ENCODE measurements around the gene NR1D1. TPM values are rescaled to one million over a fixed set of nuclear protein-coding genes. Genes with fewer than 3 reads are reported as not detected.
A peak's percentile ranks its signal among the peaks of the same experiment; 100 is the strongest.

Gene NR1D1
- total RNA-seq, 4 donors from 2014 or later: 6.1 to 24.2 (median 14.5) TPM

DNA sequence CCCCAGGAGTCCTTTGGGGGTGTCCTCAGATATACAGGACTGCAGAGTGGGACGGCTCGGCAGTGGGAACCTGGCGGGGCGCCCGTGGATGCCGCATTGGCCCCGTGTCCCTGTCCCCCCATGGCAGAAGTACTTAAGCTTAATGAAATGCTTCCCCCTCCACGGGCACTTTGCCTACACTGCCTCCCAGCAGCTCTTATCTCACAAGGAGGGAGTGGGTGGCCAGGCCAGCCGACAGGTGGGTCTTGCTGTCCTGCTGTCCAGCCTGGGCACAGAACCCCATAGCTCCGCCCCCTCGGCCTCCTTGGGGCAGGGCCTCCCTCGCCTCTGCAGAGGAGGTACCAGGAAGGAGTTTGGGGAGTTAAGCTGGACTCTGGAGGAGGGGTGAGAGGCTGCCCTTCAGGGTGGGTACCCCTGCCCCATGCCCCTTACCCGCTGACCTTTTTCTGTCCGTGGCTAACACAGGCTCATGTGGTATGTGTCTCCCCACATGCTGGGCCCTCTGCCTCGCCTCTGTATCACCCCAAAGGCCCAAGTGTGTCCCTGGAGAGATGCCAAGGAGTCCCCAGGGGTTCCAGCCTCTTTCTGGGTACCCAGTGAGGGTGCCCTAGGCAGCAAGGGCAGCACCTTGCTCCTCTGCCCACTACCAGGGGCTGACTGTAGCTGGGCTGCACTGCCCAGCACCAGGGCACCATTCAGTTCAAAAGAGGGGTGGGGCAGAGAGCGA lies 28.9 kb downstream of the NR1D1 start:
- TF ChIP-seq POLR2AphosphoS5 (IDR thresholded peaks at IDR 0.05): no peak
- no peak for TF ChIP-seq EP300 (IDR thresholded peaks at IDR 0.05)
- TF ChIP-seq, protein P1, sequence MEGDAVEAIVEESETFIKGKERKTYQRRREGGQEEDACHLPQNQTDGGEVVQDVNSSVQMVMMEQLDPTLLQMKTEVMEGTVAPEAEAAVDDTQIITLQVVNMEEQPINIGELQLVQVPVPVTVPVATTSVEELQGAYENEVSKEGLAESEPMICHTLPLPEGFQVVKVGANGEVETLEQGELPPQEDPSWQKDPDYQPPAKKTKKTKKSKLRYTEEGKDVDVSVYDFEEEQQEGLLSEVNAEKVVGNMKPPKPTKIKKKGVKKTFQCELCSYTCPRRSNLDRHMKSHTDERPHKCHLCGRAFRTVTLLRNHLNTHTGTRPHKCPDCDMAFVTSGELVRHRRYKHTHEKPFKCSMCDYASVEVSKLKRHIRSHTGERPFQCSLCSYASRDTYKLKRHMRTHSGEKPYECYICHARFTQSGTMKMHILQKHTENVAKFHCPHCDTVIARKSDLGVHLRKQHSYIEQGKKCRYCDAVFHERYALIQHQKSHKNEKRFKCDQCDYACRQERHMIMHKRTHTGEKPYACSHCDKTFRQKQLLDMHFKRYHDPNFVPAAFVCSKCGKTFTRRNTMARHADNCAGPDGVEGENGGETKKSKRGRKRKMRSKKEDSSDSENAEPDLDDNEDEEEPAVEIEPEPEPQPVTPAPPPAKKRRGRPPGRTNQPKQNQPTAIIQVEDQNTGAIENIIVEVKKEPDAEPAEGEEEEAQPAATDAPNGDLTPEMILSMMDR (IDR thresholded peaks at IDR 0.05): no peak
- TF ChIP-seq POLR2A (IDR thresholded peaks at IDR 0.05; ENCODE audit: low read depth): no peak
- no peak for DNase-seq (ENCODE audit: extremely low spot score)
- Histone ChIP-seq H3K36me3 (peaks cover 5 to 12% (median 9%) of the 10 kb centered on the region in 4 donors), H3K27me3 (no peaks in the 10 kb centered on the region), H3K9me3 (no peaks in the 10 kb centered on the region), H3K27ac (replicated peaks in 1 of 4) (peak overlapping the region; percentile 91 to 99 (median 99)), H3K4me1 (peaks cover 94 to 100% (median 100%) of the 10 kb centered on the region in 4 donors), H3K4me3 (peak overlapping the region; percentile 32 to 50 (median 46))
- 24% methylated on average over 7 of the region's 16 CpGs for WGBS
- intact Hi-C loops (cut with DNase I): no loop called here

DNA sequence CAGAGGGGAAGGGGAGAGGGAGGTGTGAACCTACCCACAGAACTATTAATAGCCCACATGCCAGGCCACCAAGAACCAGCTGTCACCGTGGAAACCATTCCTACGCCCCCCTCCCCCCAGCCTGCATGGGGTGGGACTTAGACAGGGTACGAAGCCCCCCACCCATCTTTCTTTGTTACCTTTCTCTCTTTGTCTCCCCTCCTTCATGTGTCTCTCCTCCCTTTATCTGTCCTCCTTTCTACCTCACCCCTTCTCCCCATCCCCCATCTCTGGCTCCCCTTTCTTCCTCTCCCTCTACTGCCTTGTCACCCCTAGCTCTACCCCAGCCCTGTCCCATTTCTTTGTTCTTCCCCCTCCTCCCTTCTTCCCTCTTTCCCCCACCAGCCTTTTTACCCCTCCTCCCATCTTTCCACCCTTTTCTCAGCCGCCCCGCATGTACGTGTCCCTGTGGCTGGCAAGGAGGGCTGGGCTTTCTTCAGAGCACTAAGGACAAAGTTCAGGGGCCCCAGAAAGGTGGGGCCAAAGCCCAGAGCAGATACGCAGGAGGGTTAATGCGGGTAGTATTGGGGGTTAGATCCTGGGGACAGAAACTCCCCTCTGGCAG lies 29.6 kb downstream of the NR1D1 start:
- H3K9me3 ChIP-seq: no peaks in the 10 kb centered on the region
- 21% methylated on average over 8 of the region's 8 CpGs for WGBS
- intact Hi-C loops (cut with DNase I): no loop called here
- H3K27ac ChIP-seq (replicated peaks in 1 of 4): peak overlapping the region; percentile 91 to 99 (median 99)
- no peak for TF ChIP-seq POLR2A (IDR thresholded peaks at IDR 0.05; ENCODE audit: low read depth)
- TF ChIP-seq, protein P1 (IDR thresholded peaks at IDR 0.05): no peak
- no peak for TF ChIP-seq POLR2AphosphoS5 (IDR thresholded peaks at IDR 0.05)
- no peak for TF ChIP-seq EP300 (IDR thresholded peaks at IDR 0.05)
- DNase-seq (ENCODE audit: extremely low spot score): no peak
- peaks cover 5 to 12% (median 7%) of the 10 kb centered on the region in 4 donors for H3K36me3 ChIP-seq
- H3K4me3 ChIP-seq: peak overlapping the region; percentile 39 to 50 (median 46)
- H3K4me1 ChIP-seq: peaks cover 92 to 100% (median 100%) of the 10 kb centered on the region in 4 donors
- no peaks in the 10 kb centered on the region for H3K27me3 ChIP-seq

DNA sequence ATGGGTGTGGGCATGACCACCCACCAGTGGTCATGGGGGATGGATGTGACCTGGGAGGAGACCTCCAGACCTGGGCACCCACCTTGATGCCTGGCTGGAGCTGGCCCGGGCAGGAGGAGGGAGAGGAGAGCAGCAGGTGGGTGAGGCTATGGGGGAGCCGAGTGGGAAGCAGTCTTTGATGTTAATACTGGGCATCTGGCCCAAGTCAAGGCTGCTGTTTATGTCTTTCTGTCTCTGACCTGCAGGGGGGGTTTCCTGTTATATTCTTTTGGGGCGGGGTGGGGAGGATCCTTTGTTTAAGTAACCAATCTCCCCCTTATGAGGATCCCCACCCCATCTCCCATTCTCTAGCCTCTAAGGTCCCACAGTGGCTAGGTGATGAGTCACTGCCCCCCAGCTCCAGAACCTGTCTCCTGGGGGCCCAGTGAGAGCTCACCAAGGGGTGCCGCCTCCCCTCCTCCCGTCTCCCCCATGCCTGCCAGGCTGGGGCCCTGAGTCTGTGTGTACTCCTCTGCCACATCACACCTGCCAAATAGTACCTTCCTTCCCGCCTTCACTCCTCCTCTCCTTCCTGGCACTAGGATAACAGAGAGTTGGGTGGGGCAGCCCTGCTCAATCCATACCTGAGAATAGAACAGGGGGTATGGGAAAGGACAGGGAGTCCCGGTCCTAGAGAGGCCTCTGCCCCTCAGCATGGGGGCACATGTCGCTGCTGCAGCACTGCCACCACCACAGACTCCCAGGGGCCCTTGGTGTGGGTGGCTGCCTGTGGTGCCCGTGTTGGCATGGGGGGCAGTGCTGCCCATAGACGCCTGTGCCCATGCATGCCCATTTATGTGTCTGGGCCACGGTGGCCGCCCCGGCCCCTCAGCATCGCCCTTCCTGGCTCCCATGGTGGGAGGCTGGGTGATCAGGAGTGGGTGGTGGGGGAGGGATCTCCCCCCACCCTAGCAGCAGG lies 30.4 kb downstream of the NR1D1 start:
- no peaks in the 10 kb centered on the region for H3K9me3 ChIP-seq
- no peak for DNase-seq (ENCODE audit: extremely low spot score)
- TF ChIP-seq POLR2AphosphoS5 (IDR thresholded peaks at IDR 0.05): peak; percentile 8 to 40
- TF ChIP-seq, protein P1 (IDR thresholded peaks at IDR 0.05): peak; percentile 26 to 52 (median 28)
- TF ChIP-seq POLR2A (IDR thresholded peaks at IDR 0.05; ENCODE audit: low read depth): no peak
- no peaks in the 10 kb centered on the region for H3K27me3 ChIP-seq
- intact Hi-C loops (cut with DNase I): loop anchor here (5.0 kb wide), 1 partner anchor 37 kb away; no protein-coding TSS in a partner anchor
- peak overlapping the region; percentile 91 to 99 (median 99) for H3K27ac ChIP-seq (replicated peaks in 1 of 4)
- WGBS: 12% methylated on average over 7 of the region's 14 CpGs
- H3K4me1 ChIP-seq: peaks cover 92 to 100% (median 100%) of the 10 kb centered on the region in 4 donors
- H3K4me3 ChIP-seq: peak overlapping the region; percentile 39 to 50 (median 46)
- H3K36me3 ChIP-seq: peaks cover 5 to 12% (median 7%) of the 10 kb centered on the region in 4 donors

DNA sequence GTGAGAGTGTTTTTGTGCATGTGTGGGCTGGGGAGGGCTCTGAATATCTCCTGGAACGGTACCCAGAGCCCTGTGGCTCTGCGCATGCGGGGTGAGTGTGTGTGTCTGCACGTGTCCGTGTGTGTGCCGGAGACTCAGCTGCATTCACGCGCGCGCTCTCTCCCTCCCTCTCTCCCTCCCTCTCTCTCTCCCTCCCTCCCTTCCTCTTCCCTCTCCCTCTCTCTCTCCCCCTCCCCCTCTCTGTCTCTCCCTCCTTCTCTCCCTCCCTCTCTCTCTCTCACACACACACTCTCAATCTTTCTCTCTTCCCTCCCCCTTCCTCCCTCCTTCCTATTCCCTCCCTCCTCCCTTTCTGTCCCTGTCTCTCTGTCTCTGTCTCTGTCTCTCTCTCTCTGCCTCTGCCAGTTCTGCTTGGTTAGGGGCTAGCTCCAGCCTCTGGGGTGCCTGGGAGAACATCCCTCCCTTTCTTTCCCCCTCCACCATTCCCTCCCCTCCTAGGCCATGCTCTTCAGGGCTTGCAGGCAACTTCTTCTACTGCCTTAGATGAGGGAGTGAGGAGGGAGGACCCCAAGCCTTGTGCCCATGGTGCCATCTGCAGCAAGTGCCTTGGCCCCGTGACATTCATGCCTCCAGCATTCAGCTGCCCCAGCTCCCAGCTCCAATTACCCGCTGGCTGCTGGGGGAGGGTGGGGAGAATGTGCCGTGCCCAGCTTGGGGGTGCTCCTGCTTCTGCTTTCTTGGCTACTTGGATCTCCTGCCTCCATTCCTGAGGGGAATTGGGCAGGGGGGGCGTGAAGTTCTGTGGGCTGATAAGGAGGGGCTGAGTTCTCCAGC lies 31.3 kb downstream of the NR1D1 start:
- TF ChIP-seq POLR2AphosphoS5 (IDR thresholded peaks at IDR 0.05) (peak; percentile 65 to 89), EP300 (IDR thresholded peaks at IDR 0.05) (no peak), POLR2A (IDR thresholded peaks at IDR 0.05; ENCODE audit: low read depth) (no peak)
- TF ChIP-seq, protein P1 (IDR thresholded peaks at IDR 0.05): peak in 1 of 3 experiments; percentile 4
- Histone ChIP-seq H3K4me3 (peak overlapping the region; percentile 39 to 50 (median 46)), H3K4me1 (peaks cover 92 to 100% (median 100%) of the 10 kb centered on the region in 4 donors), H3K9me3 (no peaks in the 10 kb centered on the region), H3K27ac (replicated peaks in 1 of 4) (peak overlapping the region; percentile 91 to 99 (median 99)), H3K27me3 (no peaks in the 10 kb centered on the region), H3K36me3 (peaks cover under 1 to 4% (median 3%) of the 10 kb centered on the region in 4 donors)
- WGBS: 1% methylated on average over 11 of the region's 14 CpGs
- intact Hi-C loops (cut with DNase I): loop anchor here (5.0 kb wide), 1 partner anchor 38 kb away; no protein-coding TSS in a partner anchor
- DNase-seq (ENCODE audit: extremely low spot score): peak; percentile 96

Data from esophagus muscularis mucosa (tissue), 4 donors.